Measurements from ENCODE around the gene PGM1. TPM values are rescaled to one million over a fixed set of nuclear protein-coding genes. Genes with fewer than 3 reads are reported as not detected.

The PGM1 gene
- total and polyA plus RNA-seq, 8 donors: 11.3 to 82.8 (median 28.9) TPM

DNA sequence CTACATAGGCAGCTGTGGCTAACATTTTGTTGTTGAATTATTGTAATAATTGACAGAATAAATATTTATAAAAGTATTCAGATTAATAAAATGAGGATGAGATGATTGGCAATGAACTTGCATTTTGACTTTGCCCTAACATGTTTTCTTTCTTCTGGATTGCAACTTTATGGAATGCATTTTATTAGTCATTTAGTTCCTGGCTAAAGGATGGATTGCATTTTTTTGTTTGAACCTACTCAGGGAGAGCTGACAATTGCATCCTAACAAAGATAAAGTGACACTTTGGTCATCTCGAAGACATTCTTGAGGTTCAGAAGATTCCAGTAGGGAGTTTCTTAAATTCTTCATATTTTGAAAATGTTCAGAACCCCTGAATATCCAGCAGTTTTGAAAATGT lies 37.5 kb downstream of the PGM1 start:
- no peak overlapping the region for H3K27ac ChIP-seq
- H3K4me1 ChIP-seq: peaks cover 0 to 5% (median 0%) of the 10 kb centered on the region in 4 donors
- DNase-seq: no peak
- TF ChIP-seq, protein P1, sequence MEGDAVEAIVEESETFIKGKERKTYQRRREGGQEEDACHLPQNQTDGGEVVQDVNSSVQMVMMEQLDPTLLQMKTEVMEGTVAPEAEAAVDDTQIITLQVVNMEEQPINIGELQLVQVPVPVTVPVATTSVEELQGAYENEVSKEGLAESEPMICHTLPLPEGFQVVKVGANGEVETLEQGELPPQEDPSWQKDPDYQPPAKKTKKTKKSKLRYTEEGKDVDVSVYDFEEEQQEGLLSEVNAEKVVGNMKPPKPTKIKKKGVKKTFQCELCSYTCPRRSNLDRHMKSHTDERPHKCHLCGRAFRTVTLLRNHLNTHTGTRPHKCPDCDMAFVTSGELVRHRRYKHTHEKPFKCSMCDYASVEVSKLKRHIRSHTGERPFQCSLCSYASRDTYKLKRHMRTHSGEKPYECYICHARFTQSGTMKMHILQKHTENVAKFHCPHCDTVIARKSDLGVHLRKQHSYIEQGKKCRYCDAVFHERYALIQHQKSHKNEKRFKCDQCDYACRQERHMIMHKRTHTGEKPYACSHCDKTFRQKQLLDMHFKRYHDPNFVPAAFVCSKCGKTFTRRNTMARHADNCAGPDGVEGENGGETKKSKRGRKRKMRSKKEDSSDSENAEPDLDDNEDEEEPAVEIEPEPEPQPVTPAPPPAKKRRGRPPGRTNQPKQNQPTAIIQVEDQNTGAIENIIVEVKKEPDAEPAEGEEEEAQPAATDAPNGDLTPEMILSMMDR (IDR thresholded peaks at IDR 0.05): no peak
- TF ChIP-seq POLR2AphosphoS5 (IDR thresholded peaks at IDR 0.05) (no peak), EP300 (IDR thresholded peaks at IDR 0.05) (no peak), POLR2A (IDR thresholded peaks at IDR 0.05) (no peak)
- H3K36me3 ChIP-seq: peaks cover 0 to 53% (median 50%) of the 10 kb centered on the region in 4 donors
- H3K9me3 ChIP-seq: no peaks in the 10 kb centered on the region
- intact Hi-C loops (cut with DNase I; ENCODE audit: low total_unique reads): no loop called here
- no peaks in the 10 kb centered on the region for H3K27me3 ChIP-seq
- WGBS, 5 donors: 76 to 93% (median 89%) methylated on average over 1 of the region's 1 CpG
- no peak overlapping the region for H3K4me3 ChIP-seq

DNA sequence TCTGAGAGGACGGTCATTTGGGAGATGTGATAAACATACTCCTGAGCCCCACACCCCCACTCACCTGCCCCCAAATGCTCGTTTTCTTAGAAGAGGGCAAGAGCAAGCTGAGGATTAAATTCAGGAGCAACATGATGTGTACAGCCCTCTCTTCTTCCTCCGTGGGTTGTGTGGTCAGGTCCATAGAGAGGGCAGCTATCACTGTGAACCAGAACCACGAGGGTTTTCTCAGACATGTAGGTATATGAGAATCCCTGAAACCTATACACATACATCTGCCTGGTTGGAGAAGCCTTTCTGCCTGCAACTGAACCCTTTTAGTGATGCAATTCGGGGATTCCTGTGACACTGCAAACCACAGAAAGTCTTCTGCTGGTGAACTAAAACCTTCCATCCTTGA lies 38.9 kb downstream of the PGM1 start:
- no peaks in the 10 kb centered on the region for H3K27me3 ChIP-seq
- no peak overlapping the region for H3K4me3 ChIP-seq
- TF ChIP-seq EP300 (IDR thresholded peaks at IDR 0.05) (no peak), POLR2A (IDR thresholded peaks at IDR 0.05) (no peak), POLR2AphosphoS5 (IDR thresholded peaks at IDR 0.05) (no peak)
- TF ChIP-seq, protein P1 (IDR thresholded peaks at IDR 0.05): no peak
- H3K4me1 ChIP-seq: peaks cover 0 to 4% (median 0%) of the 10 kb centered on the region in 4 donors
- intact Hi-C loops (cut with DNase I; ENCODE audit: low total_unique reads): no loop called here
- DNase-seq: no peak
- H3K9me3 ChIP-seq: no peaks in the 10 kb centered on the region
- H3K36me3 ChIP-seq: peaks cover 0 to 64% (median 58%) of the 10 kb centered on the region in 4 donors
- no peak overlapping the region for H3K27ac ChIP-seq
- WGBS, 5 donors: 88 to 97% (median 91%) methylated on average over 5 of the region's 5 CpGs

- Histone ChIP-seq H3K27ac (no peak overlapping the region), H3K9me3 (no peaks in the 10 kb centered on the region), H3K4me1 (peaks cover 0 to 7% (median 0%) of the 10 kb centered on the region in 4 donors), H3K36me3 (peaks cover 0 to 73% (median 58%) of the 10 kb centered on the region in 4 donors), H3K27me3 (no peaks in the 10 kb centered on the region), H3K4me3 (no peak overlapping the region)
- intact Hi-C loops (cut with DNase I; ENCODE audit: low total_unique reads): no loop called here
- DNase-seq: no peak
- no peak for TF ChIP-seq POLR2A (IDR thresholded peaks at IDR 0.05)
- no peak for TF ChIP-seq POLR2AphosphoS5 (IDR thresholded peaks at IDR 0.05)
- TF ChIP-seq, protein P1 (IDR thresholded peaks at IDR 0.05): no peak
- no peak for TF ChIP-seq EP300 (IDR thresholded peaks at IDR 0.05)
- 94 to 98% (median 96%) methylated on average over 4 of the region's 4 CpGs for WGBS, 5 donors
These were observed 40.1 kb downstream of the PGM1 start for GRCh38 chr1:63633281-63633680.

- H3K4me3 ChIP-seq: no peak overlapping the region
These were observed 41.3 kb downstream of the PGM1 start for GRCh38 chr1:63634471-63634870.

More at GRCh38 chr1:63634471-63634870, 41.3 kb downstream of the PGM1 start:
- Histone ChIP-seq H3K27ac (no peak overlapping the region), H3K9me3 (no peaks in the 10 kb centered on the region), H3K4me1 (peaks cover 0 to 12% (median 0%) of the 10 kb centered on the region in 4 donors), H3K27me3 (no peaks in the 10 kb centered on the region), H3K36me3 (peaks cover 0 to 76% (median 60%) of the 10 kb centered on the region in 4 donors)
- intact Hi-C loops (cut with DNase I; ENCODE audit: low total_unique reads): no loop called here
- WGBS, 5 donors: 82 to 93% (median 87%) methylated on average over 4 of the region's 4 CpGs
- TF ChIP-seq POLR2A (IDR thresholded peaks at IDR 0.05) (no peak), EP300 (IDR thresholded peaks at IDR 0.05) (no peak), POLR2AphosphoS5 (IDR thresholded peaks at IDR 0.05) (no peak)
- TF ChIP-seq, protein P1 (IDR thresholded peaks at IDR 0.05): no peak
- DNase-seq: no peak

Measured in stomach (tissue), 9 donors.